GM12891 (cell line): ENCODE measurements around the gene SUB1.

Source experiments
- DNase-seq: peaks from one replicate; pipeline ENCODE4 v3.0.0; 2011; ENCODE audit warnings: low spot score; ENCODE audit not compliant: insufficient read length
- FAIRE-seq: peaks from 2 replicates; lab custom pipeline; 2011; peaks lifted over from hg19 to GRCh38; lab: Jason Lieb, UNC
- PAX5 ChIP-seq: IDR thresholded peaks from 2 replicates; pipeline ENCODE4 v1.6.1; 2011; ENCODE audit warnings: low read length, moderate library complexity, mild to moderate bottlenecking; ENCODE audit not compliant: insufficient read depth, severe bottlenecking
- POLR2A ChIP-seq: IDR thresholded peaks from 2 replicates; pipeline ENCODE4 v1.6.1; 2011; ENCODE audit warnings: low read depth, low read length, control low read depth
- POLR2AphosphoS5 ChIP-seq: IDR thresholded peaks from 2 replicates; pipeline ENCODE4 v1.6.1; 2011; ENCODE audit warnings: low read depth, low read length, control low read depth
- POU2F2 ChIP-seq: IDR thresholded peaks from 2 replicates; pipeline ENCODE4 v1.6.1; 2011; ENCODE audit warnings: low read depth, mild to moderate bottlenecking, control low read depth, low read length, moderate library complexity
- SPI1 ChIP-seq: IDR thresholded peaks from 2 replicates; pipeline ENCODE4 v1.6.1; 2011; ENCODE audit warnings: low read depth, low read length, control low read depth
- TAF1 ChIP-seq: IDR thresholded peaks from 2 replicates; pipeline ENCODE4 v1.6.1; 2011; ENCODE audit warnings: low read depth, low read length, control low read depth

Gene SUB1

DNA sequence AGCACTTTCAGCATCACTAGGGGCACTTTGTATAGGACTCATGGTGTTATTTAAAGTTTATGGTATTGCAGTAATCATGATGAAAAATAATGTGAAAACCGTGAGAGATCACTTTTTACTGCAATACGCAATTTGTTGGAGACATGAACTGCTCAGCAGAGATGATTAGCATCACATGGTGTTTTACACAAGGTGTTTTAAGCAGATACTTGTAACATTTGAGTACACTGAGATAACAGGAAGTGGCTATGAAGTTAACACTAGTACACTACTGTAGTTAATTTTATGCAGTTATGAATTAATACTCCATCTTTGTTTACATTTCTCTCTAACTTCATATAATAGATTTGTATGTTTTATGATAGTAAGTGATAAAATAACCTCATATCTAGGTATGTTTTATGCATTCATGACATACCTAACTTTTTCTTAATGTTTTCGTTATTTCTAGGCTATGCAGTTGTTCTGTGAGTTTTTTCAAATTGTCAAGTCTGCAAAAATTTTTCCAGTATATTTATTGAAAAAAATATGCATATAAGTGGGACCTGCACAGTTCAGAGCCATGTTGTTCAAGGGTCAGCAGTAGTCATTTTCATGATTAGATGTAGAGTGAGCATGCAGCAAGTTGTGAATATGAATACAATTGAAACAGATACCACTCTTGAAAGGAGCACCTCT, 13.0 kb downstream of the SUB1 start:
- FAIRE-seq, result no peak

GRCh38 chr5:32598997-32599549, 13.7 kb downstream of the SUB1 start:
- DNase-seq, result no peak

More for the DNA sequence above, 13.0 kb downstream of the SUB1 start:
- DNase-seq, result no peak
- no peak for TF ChIP-seq POU2F2
- TF ChIP-seq TAF1, result no peak
- TF ChIP-seq POLR2AphosphoS5, result no peak
- TF ChIP-seq PAX5, result no peak
- TF ChIP-seq POLR2A, result no peak
- no peak for TF ChIP-seq SPI1

DNA sequence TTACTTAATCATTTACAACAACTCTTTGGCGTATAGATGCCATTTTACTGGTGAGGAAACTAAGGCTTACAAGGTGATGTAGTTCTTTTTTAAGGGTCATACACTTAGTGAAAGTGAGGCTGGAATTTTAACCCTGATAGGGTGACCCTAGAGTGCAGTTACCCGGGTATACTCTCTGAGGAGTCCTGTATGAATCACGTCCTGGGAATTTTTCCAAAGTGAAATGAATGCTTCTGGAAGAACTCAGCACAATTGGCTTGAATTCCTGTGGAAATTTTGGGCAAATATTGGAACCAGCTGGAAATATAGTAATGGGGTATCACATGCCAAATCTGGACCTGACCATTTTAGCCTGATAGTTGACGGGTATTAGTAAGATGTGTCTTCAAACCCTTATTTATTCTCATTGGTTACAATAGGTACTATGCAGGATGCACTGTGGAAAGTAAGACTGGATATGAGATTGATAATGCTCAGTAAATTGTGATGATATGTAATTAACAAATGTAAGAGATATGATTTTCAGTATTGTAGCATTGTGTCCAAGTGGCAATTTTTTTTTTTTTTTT, 14.8 kb downstream of the SUB1 start:
- no peak for FAIRE-seq
- no peak for TF ChIP-seq POLR2A
- TF ChIP-seq TAF1, result no peak
- no peak for TF ChIP-seq POLR2AphosphoS5
- TF ChIP-seq SPI1, result no peak
- no peak for TF ChIP-seq POU2F2
- no peak for DNase-seq

More at GRCh38 chr5:32598997-32599549, 13.7 kb downstream of the SUB1 start:
- TF ChIP-seq POU2F2 (no peak), SPI1 (no peak), POLR2AphosphoS5 (no peak), POLR2A (no peak), TAF1 (no peak), PAX5 (no peak)
- peak; percentile 16 for FAIRE-seq

GRCh38 chr5:32601623-32602295, 16.4 kb downstream of the SUB1 start:
- peak; percentile 72 for FAIRE-seq
- TF ChIP-seq PAX5 (no peak), POLR2AphosphoS5 (0 out of 2 replicates have a peak, but pooled peaks have one; percentile 23)
- DNase-seq, result no peak

DNA sequence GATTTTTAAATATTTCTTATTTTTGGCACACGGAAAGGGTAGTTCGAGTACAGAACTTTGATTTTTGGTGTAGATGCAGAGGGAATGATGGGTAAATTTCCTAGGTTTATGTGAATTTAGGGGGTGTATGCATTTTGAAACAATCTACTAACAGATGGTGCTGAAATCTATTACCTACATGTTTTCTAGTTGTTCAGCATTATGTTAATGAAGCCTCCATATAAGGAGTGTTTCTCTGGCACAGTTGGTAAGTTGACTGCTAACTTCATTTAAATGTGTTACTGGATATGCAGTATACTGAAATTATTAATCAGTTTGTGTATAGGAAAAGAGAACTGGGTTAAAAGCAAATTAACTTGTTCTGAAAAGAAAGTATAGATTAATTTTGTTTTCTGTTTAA, 17.5 kb downstream of the SUB1 start:
- FAIRE-seq (no peak), DNase-seq (no peak)
- no peak for TF ChIP-seq POLR2AphosphoS5
- TF ChIP-seq POLR2A, result 0 out of 2 replicates have a peak, but pooled peaks have one; percentile 32

DNA sequence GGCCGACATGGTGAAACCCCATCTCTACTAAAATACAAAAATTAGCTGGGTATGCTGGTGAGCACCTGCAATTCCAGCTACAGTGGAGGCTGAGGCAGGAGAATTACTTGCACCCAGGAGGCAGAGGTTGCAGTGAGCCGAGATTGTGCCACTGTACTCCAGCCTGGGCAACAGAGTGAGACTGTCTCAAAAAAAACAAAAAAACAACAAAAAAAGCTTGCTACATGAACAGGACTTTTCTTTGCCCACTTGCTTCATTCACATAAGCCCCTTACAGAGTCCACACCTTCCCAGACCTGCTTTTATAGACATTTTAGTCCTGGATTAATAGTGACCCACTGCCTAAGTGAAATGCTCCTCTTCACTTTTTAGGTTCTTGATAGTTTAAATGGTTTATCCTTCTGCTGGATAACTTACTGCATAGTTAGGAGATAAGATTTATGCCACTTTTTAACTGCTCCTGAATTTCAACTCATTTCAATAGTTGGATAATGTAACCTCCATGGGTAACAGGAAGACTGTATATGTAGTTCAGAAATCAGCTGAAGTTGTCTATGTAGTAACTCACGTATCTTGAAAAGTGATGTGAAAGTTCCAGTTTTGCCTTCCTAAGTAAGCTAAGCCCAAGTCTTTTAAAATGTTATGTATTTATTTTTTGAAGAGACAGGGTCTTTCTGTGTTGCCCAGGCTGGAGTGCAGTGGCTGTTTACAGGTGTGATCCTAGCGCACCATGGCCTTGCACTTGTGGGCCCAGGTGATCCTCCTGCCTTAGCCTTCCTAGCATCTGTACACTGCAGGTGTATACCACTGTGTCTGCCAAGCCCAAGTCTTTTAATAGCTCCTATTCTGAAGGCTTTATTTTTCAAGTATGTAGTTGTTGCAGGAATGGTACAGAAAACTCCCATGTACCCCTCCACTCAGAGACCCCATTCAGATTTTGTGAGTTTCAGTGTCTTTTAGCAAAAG, 19.7 kb downstream of the SUB1 start:
- TF ChIP-seq PAX5, result no peak
- TF ChIP-seq POLR2A, result peak; percentile 54
- DNase-seq, result no peak
- FAIRE-seq, result peak; percentile 23

- no peak for TF ChIP-seq PAX5
- TF ChIP-seq POLR2A, result peak; percentile 71; the same call in 1 of the 2 replicates
- TF ChIP-seq SPI1, result no peak
- TF ChIP-seq POLR2AphosphoS5, result no peak; the same call in 1 of the 2 replicates
- 0 out of 2 replicates have a peak, but pooled peaks have one; percentile 16 for TF ChIP-seq POU2F2
- TF ChIP-seq TAF1, result no peak
- FAIRE-seq, result no peak
- no peak for DNase-seq
Observed at GRCh38 chr5:32605766-32606152, 20.4 kb downstream of the SUB1 start.

DNA sequence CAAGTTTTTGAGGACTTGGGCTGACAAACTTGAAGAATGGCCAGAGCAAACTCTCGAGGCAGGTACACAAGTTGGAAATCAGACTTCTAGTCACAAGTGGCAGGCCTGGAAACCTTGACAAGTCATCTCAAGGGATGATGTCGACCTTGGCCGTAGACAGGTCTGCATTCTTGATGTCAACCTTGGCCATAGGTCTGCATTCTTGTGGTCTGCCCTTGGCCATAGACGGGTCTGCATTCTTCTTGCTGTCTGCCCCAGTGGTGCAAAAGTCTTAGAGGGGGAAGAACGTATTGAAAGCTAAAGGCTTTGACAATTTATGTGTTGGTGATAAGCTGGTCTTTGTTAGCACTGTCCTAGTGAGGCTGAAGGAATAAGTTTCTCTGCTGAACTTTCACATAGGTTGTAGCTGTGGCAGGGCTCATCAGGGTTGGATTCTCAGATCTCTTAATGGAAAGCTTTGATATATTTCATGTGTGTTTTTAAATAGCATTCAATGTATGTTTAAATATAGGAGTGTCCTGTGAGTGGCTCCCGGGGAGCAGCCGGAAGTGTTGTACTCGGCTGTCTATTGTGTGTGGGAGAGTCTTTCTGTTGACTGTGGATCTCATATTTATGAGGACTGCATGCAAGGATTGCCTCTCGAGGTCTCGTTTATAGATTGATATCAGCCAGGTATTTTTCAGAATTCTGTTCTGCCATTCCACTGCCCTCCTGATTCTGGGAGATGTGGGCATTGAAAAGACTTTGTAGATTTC, 27.0 kb downstream of the SUB1 start:
- FAIRE-seq (no peak), DNase-seq (no peak)
- no peak for TF ChIP-seq POLR2A
- TF ChIP-seq TAF1, result no peak
- no peak for TF ChIP-seq POU2F2
- no peak for TF ChIP-seq SPI1
- TF ChIP-seq POLR2AphosphoS5, result no peak
- TF ChIP-seq PAX5, result no peak

GRCh38 chr5:32613050-32613672, 27.8 kb downstream of the SUB1 start:
- DNase-seq (peak; percentile 50), FAIRE-seq (peak; percentile 81)
- TF ChIP-seq POLR2A (no peak), POLR2AphosphoS5 (no peak), SPI1 (no peak), POU2F2 (no peak), TAF1 (no peak), PAX5 (no peak)
